Keratinocyte (primary cell): ENCODE results near the gene HK2. TPM values are rescaled to one million over a fixed set of nuclear protein-coding genes. Genes with fewer than 3 reads are reported as not detected.

Experiments used
- DNase-seq: peaks from one replicate; pipeline ENCODE4 v3.0.0-alpha.2; 2011; ENCODE audit warnings: low read depth, missing footprints, low spot score
- FAIRE-seq: peaks from 2 replicates; lab custom pipeline; 2011; peaks lifted over from hg19 to GRCh38; lab: Jason Lieb, UNC
- H2AFZ ChIP-seq: 2 replicates; pipeline ENCODE4 v1.6.0; 2012; ENCODE audit warnings: low read length, control low read depth, inconsistent platforms; ENCODE audit not compliant: control insufficient read depth
- H3K27ac ChIP-seq: 2 replicates; pipeline ENCODE4 v1.5.1; 2011; ENCODE audit warnings: low read length; ENCODE audit not compliant: control insufficient read depth, insufficient read depth
- H3K27me3 ChIP-seq: 3 replicates; pipeline ENCODE4 v1.6.0; 2011; ENCODE audit warnings: low read length; ENCODE audit not compliant: control insufficient read depth, insufficient read depth; ENCODE audit errors: extremely low read depth
- H3K36me3 ChIP-seq, 2 experiments: 2 replicates in 1 of 2; 3 replicates in 1 of 2; pipeline ENCODE4 v1.5.1; 2011; ENCODE audit warnings: low read length in 2 of 2, mild to moderate bottlenecking in 1 of 2; ENCODE audit not compliant: control insufficient read depth in 2 of 2, insufficient read depth in 2 of 2; ENCODE audit errors: extremely low read depth in 1 of 2
- H3K4me1 ChIP-seq: 3 replicates; pipeline ENCODE4 v1.5.1; 2011; ENCODE audit warnings: low read length; ENCODE audit not compliant: control insufficient read depth, insufficient read depth; ENCODE audit errors: extremely low read depth
- H3K4me2 ChIP-seq: 3 replicates; pipeline ENCODE4 v1.6.0; 2011; ENCODE audit warnings: low read depth, low read length; ENCODE audit not compliant: control insufficient read depth, insufficient read depth; ENCODE audit errors: extremely low read depth
- H3K4me3 ChIP-seq, 3 experiments: fragments of 200-600 bp in 1 of 3; sonication (generic) in 1 of 3; 2 replicates in 2 of 3; 3 replicates in 1 of 3; pipeline ENCODE4 v1.5.1; 2011 to 2016; ENCODE audit warnings: low read length in 3 of 3, mild to moderate bottlenecking in 3 of 3, control low read depth in 2 of 3, inconsistent platforms in 1 of 3, low read depth in 1 of 3, mixed read lengths in 1 of 3, mixed run types in 1 of 3, moderate library complexity in 1 of 3; ENCODE audit not compliant: control insufficient read depth in 2 of 3, insufficient read depth in 2 of 3; ENCODE audit errors: extremely low read depth in 1 of 3
- H3K79me2 ChIP-seq: 2 replicates; pipeline ENCODE4 v1.6.0; 2012; ENCODE audit warnings: low read length; ENCODE audit not compliant: control insufficient read depth, insufficient read depth
- H3K9ac ChIP-seq: 3 replicates; pipeline ENCODE4 v1.6.0; 2011; ENCODE audit warnings: low read length; ENCODE audit not compliant: control insufficient read depth, insufficient read depth; ENCODE audit errors: extremely low read depth
- H3K9me1 ChIP-seq: 3 replicates; pipeline ENCODE4 v1.6.0; 2011; ENCODE audit warnings: low read length; ENCODE audit not compliant: control insufficient read depth, insufficient read depth; ENCODE audit errors: extremely low read depth
- H3K9me3 ChIP-seq: 2 replicates; pipeline ENCODE4 v1.5.1; 2012; ENCODE audit warnings: low read depth, low read length; ENCODE audit not compliant: control insufficient read depth
- H4K20me1 ChIP-seq: 3 replicates; pipeline ENCODE4 v1.6.0; 2011; ENCODE audit warnings: low read length; ENCODE audit not compliant: control insufficient read depth, insufficient read depth; ENCODE audit errors: extremely low read depth
- CTCF ChIP-seq, 3 experiments: IDR thresholded peaks in 1 of 3; conservative IDR thresholded peaks in 1 of 3; optimal IDR thresholded peaks in 1 of 3; 2 replicates in 2 of 3; 3 replicates in 1 of 3; pipeline versions ENCODE3 to v1.5.1; 2011; ENCODE audit warnings: low read length in 3 of 3, mild to moderate bottlenecking in 3 of 3, moderate library complexity in 2 of 3, control low read depth in 1 of 3, inconsistent platforms in 1 of 3; ENCODE audit not compliant: insufficient read depth in 2 of 3; ENCODE audit errors: extremely low read depth in 1 of 3
- EZH2 ChIP-seq: IDR thresholded peaks from one replicate; pipeline ENCODE4 v1.6.1; 2012; ENCODE audit warnings: inconsistent platforms, mild to moderate bottlenecking, low read length, moderate library complexity
- dilution Hi-C: fragments of 300-500 bp; cut with MboI; formaldehyde crosslinking; loops from one replicate; pipeline ENCODE4 v1.7.0; 2020; ENCODE audit warnings: low sequenced_read_pairs; ENCODE audit not compliant: extremely low pct_ligation_motif_present
- polyA plus RNA-seq, 5 experiments: library from polyadenylated mRNA; depleted of rRNA in 3 of 5; stranded (reverse) in 3 of 5; stranded (forward) in 1 of 5; unstranded in 1 of 5; fragments of >200 nt; gene quantifications; 1 replicate in 1 of 5; 2 replicates in 3 of 5; 3 replicates in 1 of 5; pipeline versions ENCODE4 v1.2.1 to v1.2.3, GENCODE V29; 2011 to 2012; ENCODE audit warnings: missing spikeins in 2 of 5, low read depth in 1 of 5, low replicate concordance in 1 of 5

Gene HK2
- polyA plus RNA-seq, 1 donor (not counting 4 experiments of a cell fraction or from before 2014, with no cell fraction given): 27.1 TPM

GRCh38 chr2:74925361-74925786 lies 91.4 kb downstream of the HK2 start:
- TF ChIP-seq CTCF (optimal IDR thresholded peaks at IDR 0.05 in 1 of 3, IDR thresholded peaks at IDR 0.05 in 1 of 3, conservative IDR thresholded peaks at IDR 0.05 in 1 of 3; ENCODE audit: extremely low read depth in 1 of 3, insufficient read depth in 2 of 3, low read length in 3 of 3): no peak
- no peak for TF ChIP-seq EZH2
- H3K4me1 ChIP-seq: no peaks in the 10 kb centered on the region
- DNase-seq: no peak

GRCh38 chr2:74927621-74928020 lies 93.7 kb downstream of the HK2 start:
- FAIRE-seq: no peak

More at GRCh38 chr2:74925361-74925786, 91.4 kb downstream of the HK2 start:
- Histone ChIP-seq H3K4me2 (no peak overlapping the region), H3K9me1 (no peaks in the 10 kb centered on the region), H3K79me2 (no peaks in the 10 kb centered on the region), H3K9ac (no peak overlapping the region), H3K27me3 (no peaks in the 10 kb centered on the region), H3K9me3 (no peaks in the 10 kb centered on the region), H3K36me3 (no peaks in the 10 kb centered on the region), H4K20me1 (no peaks in the 10 kb centered on the region), H3K4me3 (no peak overlapping the region), H2AFZ (no peak overlapping the region), H3K27ac (no peak overlapping the region)
- dilution Hi-C loops: no loop called here
- FAIRE-seq: no peak

More at GRCh38 chr2:74927621-74928020, 93.7 kb downstream of the HK2 start:
- DNase-seq: no peak
- Histone ChIP-seq H3K9me3 (no peaks in the 10 kb centered on the region), H4K20me1 (no peaks in the 10 kb centered on the region), H3K9me1 (no peaks in the 10 kb centered on the region), H3K4me1 (no peaks in the 10 kb centered on the region), H3K36me3 (no peaks in the 10 kb centered on the region), H3K9ac (no peak overlapping the region), H3K79me2 (no peaks in the 10 kb centered on the region), H3K27me3 (no peaks in the 10 kb centered on the region), H3K4me3 (no peak overlapping the region), H2AFZ (no peak overlapping the region), H3K4me2 (no peak overlapping the region), H3K27ac (no peak overlapping the region)
- dilution Hi-C loops: no loop called here
- TF ChIP-seq CTCF (optimal IDR thresholded peaks at IDR 0.05 in 1 of 3, IDR thresholded peaks at IDR 0.05 in 1 of 3, conservative IDR thresholded peaks at IDR 0.05 in 1 of 3; ENCODE audit: extremely low read depth in 1 of 3, insufficient read depth in 2 of 3, low read length in 3 of 3) (no peak), EZH2 (no peak)
